ENCODE results near the gene RPUSD4. TPM values are rescaled to one million over a fixed set of nuclear protein-coding genes. Genes with fewer than 3 reads are reported as not detected.
A peak's percentile ranks its signal among the peaks of the same experiment; 100 is the strongest.
"Not testable (repeated sequence)": the region's sequence is repeated elsewhere in the genome, so short reads cannot be mapped to it uniquely, and the experiment has no call there.

RPUSD4 gene
- total RNA-seq = 10 to 100 TPM; 30.7 to 32.5 TPM

GRCh38 chr11:126211236-126212088 is at the start of gene RPUSD4, which contains the start of gene FAM118B:
Gene RPUSD4, minus strand, starts transcription at chr11:126211650. Its CDS starts 12 bp downstream, at chr11:126211638.
Gene FAM118B, plus strand, starts transcription at chr11:126211782. Its CDS starts 23,220 bp downstream, at chr11:126235002.
- peaks cover 33% of the 10 kb centered on the region for H3K4me1 Mint-ChIP-seq
- peak; percentile 98 for DNase-seq
- peak within 1 kb of the TSS; percentile 98 for H3K4me3 Mint-ChIP-seq
- H3K36me3 Mint-ChIP-seq (ENCODE audit: low read depth) = peaks cover 22% of the 10 kb centered on the region
- ChIA-PET POLR2A (interaction anchor here (0.6 kb wide), 1 partner anchor 9 kb away, joined by 8 read pairs; no protein-coding TSS in a partner anchor), CTCF (interaction anchor here (0.9 kb wide), 1 partner anchor 70 kb away, joined by 4 read pairs; no protein-coding TSS in a partner anchor)
- H3K27ac Mint-ChIP-seq = peak within 1 kb of the TSS; percentile 94
- peaks cover 3% of the 10 kb centered on the region for H3K27me3 Mint-ChIP-seq
- no peaks in the 10 kb centered on the region for H3K9me3 Mint-ChIP-seq

- no peak overlapping the region for H3K4me3 Mint-ChIP-seq
- DNase-seq = no peak
- no peaks in the 10 kb centered on the region for H3K9me3 Mint-ChIP-seq
- ChIA-PET POLR2A (no interaction called here), CTCF (no interaction called here)
- H3K36me3 Mint-ChIP-seq (ENCODE audit: low read depth) = peaks cover 13% of the 10 kb centered on the region
- no peaks in the 10 kb centered on the region for H3K27me3 Mint-ChIP-seq
- no peaks in the 10 kb centered on the region for H3K4me1 Mint-ChIP-seq
- no peak overlapping the region for H3K27ac Mint-ChIP-seq
Observed at GRCh38 chr11:126257764-126258163, 46.3 kb upstream of the RPUSD4 start.

- no peak overlapping the region for H3K4me3 Mint-ChIP-seq
- no peaks in the 10 kb centered on the region for H3K4me1 Mint-ChIP-seq
- DNase-seq = no peak
- POLR2A ChIA-PET = no interaction called here
- H3K27me3 Mint-ChIP-seq = no peaks in the 10 kb centered on the region
- H3K9me3 Mint-ChIP-seq = no peaks in the 10 kb centered on the region
- H3K27ac Mint-ChIP-seq = no peak overlapping the region
- peaks cover 13% of the 10 kb centered on the region for H3K36me3 Mint-ChIP-seq (ENCODE audit: low read depth)
- CTCF ChIA-PET = no interaction called here
Observed at GRCh38 chr11:126257144-126257543, 45.7 kb upstream of the RPUSD4 start.

- no peaks in the 10 kb centered on the region for H3K4me1 Mint-ChIP-seq
- H3K9me3 Mint-ChIP-seq = no peaks in the 10 kb centered on the region
- ChIA-PET POLR2A (no interaction called here), CTCF (no interaction called here)
- no peaks in the 10 kb centered on the region for H3K27me3 Mint-ChIP-seq
- peaks cover 10% of the 10 kb centered on the region for H3K36me3 Mint-ChIP-seq (ENCODE audit: low read depth)
- H3K4me3 Mint-ChIP-seq = no peak overlapping the region
- DNase-seq = no peak
- H3K27ac Mint-ChIP-seq = no peak overlapping the region
Observed at GRCh38 chr11:126256216-126256615, 44.8 kb upstream of the RPUSD4 start.

- H3K4me3 Mint-ChIP-seq; H3K27me3 Mint-ChIP-seq; H3K27ac Mint-ChIP-seq; POLR2A ChIA-PET; DNase-seq; H3K9me3 Mint-ChIP-seq; H3K36me3 Mint-ChIP-seq (ENCODE audit: low read depth); H3K4me1 Mint-ChIP-seq: not testable (repeated sequence)
- CTCF ChIA-PET = interaction anchor here (1.8 kb wide), 1 partner anchor 7 kb away, joined by 4 read pairs; no protein-coding TSS in a partner anchor
Observed at GRCh38 chr11:126255507-126255906, 44.1 kb upstream of the RPUSD4 start.

- Mint-ChIP-seq H3K4me3 (no peak overlapping the region), H3K4me1 (no peaks in the 10 kb centered on the region), H3K9me3 (no peaks in the 10 kb centered on the region), H3K27ac (no peak overlapping the region), H3K27me3 (no peaks in the 10 kb centered on the region), H3K36me3 (ENCODE audit: low read depth) (peaks cover 7% of the 10 kb centered on the region)
- DNase-seq = no peak
- ChIA-PET CTCF (interaction anchor here (1.8 kb wide), 1 partner anchor 8 kb away, joined by 4 read pairs; no protein-coding TSS in a partner anchor), POLR2A (no interaction called here)
Observed at GRCh38 chr11:126254819-126255218, 43.4 kb upstream of the RPUSD4 start.

GRCh38 chr11:126253265-126253664 is 41.8 kb upstream of the RPUSD4 start:
- no peak overlapping the region for H3K27ac Mint-ChIP-seq
- ChIA-PET POLR2A (no interaction called here), CTCF (no interaction called here)
- peaks cover 7% of the 10 kb centered on the region for H3K36me3 Mint-ChIP-seq (ENCODE audit: low read depth)
- H3K4me1 Mint-ChIP-seq = no peaks in the 10 kb centered on the region
- no peak for DNase-seq
- no peaks in the 10 kb centered on the region for H3K9me3 Mint-ChIP-seq
- no peaks in the 10 kb centered on the region for H3K27me3 Mint-ChIP-seq
- H3K4me3 Mint-ChIP-seq = no peak overlapping the region

GRCh38 chr11:126246636-126247035 is 35.2 kb upstream of the RPUSD4 start:
- CTCF ChIA-PET = no interaction called here
- no peak overlapping the region for H3K4me3 Mint-ChIP-seq
- no peaks in the 10 kb centered on the region for H3K9me3 Mint-ChIP-seq
- no peaks in the 10 kb centered on the region for H3K36me3 Mint-ChIP-seq (ENCODE audit: low read depth)
- POLR2A ChIA-PET = no interaction called here
- no peaks in the 10 kb centered on the region for H3K4me1 Mint-ChIP-seq
- no peaks in the 10 kb centered on the region for H3K27me3 Mint-ChIP-seq
- DNase-seq = no peak
- no peak overlapping the region for H3K27ac Mint-ChIP-seq

- Mint-ChIP-seq H3K27me3 (no peaks in the 10 kb centered on the region), H3K27ac (no peak overlapping the region), H3K36me3 (ENCODE audit: low read depth) (peaks cover 9% of the 10 kb centered on the region)
Observed at GRCh38 chr11:126233391-126233790, 21.9 kb upstream of the RPUSD4 start.

GRCh38 chr11:126232683-126233082 is 21.2 kb upstream of the RPUSD4 start:
- ChIA-PET POLR2A (no interaction called here), CTCF (no interaction called here)
- Mint-ChIP-seq H3K4me3 (no peak overlapping the region), H3K27ac (no peak overlapping the region), H3K27me3 (no peaks in the 10 kb centered on the region), H3K4me1 (no peaks in the 10 kb centered on the region), H3K36me3 (ENCODE audit: low read depth) (peaks cover 9% of the 10 kb centered on the region), H3K9me3 (no peaks in the 10 kb centered on the region)
- no peak for DNase-seq

More at GRCh38 chr11:126233391-126233790, 21.9 kb upstream of the RPUSD4 start:
- ChIA-PET CTCF (no interaction called here), POLR2A (no interaction called here)
- H3K4me1 Mint-ChIP-seq = no peaks in the 10 kb centered on the region
- H3K4me3 Mint-ChIP-seq = no peak overlapping the region
- H3K9me3 Mint-ChIP-seq = no peaks in the 10 kb centered on the region
- DNase-seq = no peak

GRCh38 chr11:126231725-126232459 is 20.4 kb upstream of the RPUSD4 start:
- ChIA-PET POLR2A (no interaction called here), CTCF (interaction anchor here (1.1 kb wide), 1 partner anchor 28 kb away, joined by 3 read pairs; no protein-coding TSS in a partner anchor)
- no peaks in the 10 kb centered on the region for H3K4me1 Mint-ChIP-seq
- no peaks in the 10 kb centered on the region for H3K27me3 Mint-ChIP-seq
- H3K27ac Mint-ChIP-seq = no peak overlapping the region
- no peak for DNase-seq
- peaks cover 9% of the 10 kb centered on the region for H3K36me3 Mint-ChIP-seq (ENCODE audit: low read depth)
- no peaks in the 10 kb centered on the region for H3K9me3 Mint-ChIP-seq
- no peak overlapping the region for H3K4me3 Mint-ChIP-seq

- H3K36me3 Mint-ChIP-seq (ENCODE audit: low read depth) = peaks cover 6% of the 10 kb centered on the region
- no peaks in the 10 kb centered on the region for H3K27me3 Mint-ChIP-seq
- no peak for DNase-seq
- ChIA-PET CTCF (interaction anchor here (1.2 to 1.3 kb wide), 3 partner anchors 14 to 575 kb away, joined by 3 to 4 read pairs (median 3); no protein-coding TSS in a partner anchor), POLR2A (no interaction called here)
- no peaks in the 10 kb centered on the region for H3K4me1 Mint-ChIP-seq
- peaks cover 2% of the 10 kb centered on the region for H3K9me3 Mint-ChIP-seq
- no peak overlapping the region for H3K4me3 Mint-ChIP-seq
- no peak overlapping the region for H3K27ac Mint-ChIP-seq
Observed at GRCh38 chr11:126229858-126230540, 18.5 kb upstream of the RPUSD4 start.

Data from activated CD4-positive, alpha-beta T cell treated with anti-CD3 and anti-CD28 coated beads, Interleukin-2, amount 10 ng/mL, durations not matched to agents 7 days and 5 days (primary cell).